22Rv1 (cell line): Measurements from ENCODE around the gene EXOSC10.

Experiments
- CTCF ChIP-seq: fragments of 450-650 bp; IDR thresholded peaks from 2 replicates; pipeline ENCODE4 v1.5.1; 2017; ENCODE audit warnings: mild to moderate bottlenecking
- ZFX ChIP-seq: fragments of 450-650 bp; IDR thresholded peaks from 2 replicates; pipeline ENCODE4 v1.6.1; 2017; ENCODE audit warnings: antibody characterized with exemption, borderline replicate concordance

GRCh38 chr1:11130406-11130805, 30.7 kb upstream of the EXOSC10 start:
- TF ChIP-seq CTCF (no peak), ZFX (no peak)
